SK-N-MC (cell line): ENCODE measurements around the gene CHST10.

ENCODE experiments used
- DNase-seq: peaks from one replicate; pipeline ENCODE4 v3.0.0-alpha.2; 2011; ENCODE audit warnings: low read depth, low spot score
- H3K27ac ChIP-seq: fragments of 200-600 bp; sonication (generic); 2 replicates; pipeline ENCODE4 v1.5.1; 2016; ENCODE audit warnings: mixed run types
- H3K36me3 ChIP-seq: fragments of 200-600 bp; sonication (generic); 2 replicates; pipeline ENCODE4 v1.6.1; 2017; ENCODE audit warnings: antibody characterized with exemption, low read length, mixed read lengths; ENCODE audit not compliant: insufficient read depth
- H3K4me3 ChIP-seq: fragments of 200-600 bp; sonication (generic); 2 replicates; pipeline ENCODE4 v1.5.1; 2016
- H3K9ac ChIP-seq: fragments of 200-600 bp; sonication (generic); 2 replicates; pipeline ENCODE4 v1.8.0; 2017; ENCODE audit warnings: mixed run types, mixed read lengths; ENCODE audit not compliant: insufficient read length
- H3K9me3 ChIP-seq: fragments of 200-600 bp; sonication (generic); 2 replicates; pipeline ENCODE4 v1.6.1; 2017; ENCODE audit warnings: low read depth, mild to moderate bottlenecking, antibody characterized with exemption, low read length, moderate library complexity, mixed read lengths
- EZH2 ChIP-seq: fragments of 200-600 bp; sonication (generic); IDR thresholded peaks from one replicate; pipeline ENCODE4 v1.6.1; 2017; ENCODE audit warnings: antibody characterized with exemption
- FOXP2 ChIP-seq: optimal IDR thresholded peaks from 2 replicates; pipeline ENCODE3; 2011; ENCODE audit warnings: mild to moderate bottlenecking, moderate library complexity; ENCODE audit not compliant: insufficient read depth; ENCODE audit errors: extremely low read length, control extremely low read depth
- POLR2AphosphoS5 ChIP-seq: IDR thresholded peaks from 2 replicates; pipeline ENCODE4 v1.6.1; 2012; ENCODE audit warnings: mild to moderate bottlenecking, low read depth, low read length, borderline replicate concordance

CHST10 gene

GRCh38 chr2:100409975-100410647, 7.4 kb downstream of the CHST10 start:
- H3K36me3 ChIP-seq: no peaks in the 10 kb centered on the region; the same call in 1 of the 2 replicates
- TF ChIP-seq EZH2: no peak
- no peak for TF ChIP-seq POLR2AphosphoS5
- TF ChIP-seq FOXP2: no peak

GRCh38 chr2:100409461-100409860, 8.0 kb downstream of the CHST10 start:
- TF ChIP-seq EZH2: no peak
- TF ChIP-seq POLR2AphosphoS5: no peak
- no peak for TF ChIP-seq FOXP2
- no peak for DNase-seq
- Histone ChIP-seq H3K9me3 (no peaks in the 10 kb centered on the region), H3K36me3 (no peaks in the 10 kb centered on the region; the same call in 1 of the 2 replicates), H3K4me3 (no peak overlapping the region), H3K9ac (no peak overlapping the region), H3K27ac (no peak overlapping the region)

More at GRCh38 chr2:100409975-100410647, 7.4 kb downstream of the CHST10 start:
- no peak for DNase-seq
- Histone ChIP-seq H3K4me3 (no peak overlapping the region), H3K9ac (no peak overlapping the region), H3K27ac (no peak overlapping the region), H3K9me3 (no peaks in the 10 kb centered on the region)

DNA sequence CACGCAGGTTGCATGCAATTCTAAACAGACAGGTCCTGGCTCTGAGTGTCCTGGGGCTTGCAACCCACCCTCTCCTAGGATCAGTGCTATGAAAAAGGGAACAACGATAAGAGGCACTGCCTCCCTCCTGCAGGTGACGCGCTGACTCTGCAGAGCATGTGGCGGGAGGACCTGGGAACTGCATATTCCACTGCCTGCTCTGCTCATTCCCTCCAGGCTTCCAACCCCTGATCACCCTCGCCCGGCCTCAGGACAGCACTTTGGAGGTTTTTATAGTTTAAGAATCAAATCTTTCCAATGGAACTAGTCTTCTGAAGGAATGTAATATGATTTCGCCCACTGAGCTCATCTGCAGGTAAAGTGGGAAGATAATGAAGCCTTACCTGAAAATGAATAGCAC, 8.5 kb downstream of the CHST10 start:
- H3K9me3 ChIP-seq: no peaks in the 10 kb centered on the region
- no peak overlapping the region for H3K4me3 ChIP-seq
- H3K36me3 ChIP-seq: no peaks in the 10 kb centered on the region; the same call in 1 of the 2 replicates
- no peak for DNase-seq
- no peak overlapping the region for H3K27ac ChIP-seq
- TF ChIP-seq EZH2 (no peak), POLR2AphosphoS5 (no peak), FOXP2 (no peak)
- H3K9ac ChIP-seq: no peak overlapping the region

GRCh38 chr2:100408104-100408503, 9.4 kb downstream of the CHST10 start:
- DNase-seq: no peak
- Histone ChIP-seq H3K9me3 (no peaks in the 10 kb centered on the region), H3K9ac (no peak overlapping the region), H3K4me3 (no peak overlapping the region), H3K27ac (no peak overlapping the region), H3K36me3 (no peaks in the 10 kb centered on the region; the same call in 1 of the 2 replicates)
- no peak for TF ChIP-seq FOXP2
- TF ChIP-seq EZH2: no peak
- no peak for TF ChIP-seq POLR2AphosphoS5

DNA sequence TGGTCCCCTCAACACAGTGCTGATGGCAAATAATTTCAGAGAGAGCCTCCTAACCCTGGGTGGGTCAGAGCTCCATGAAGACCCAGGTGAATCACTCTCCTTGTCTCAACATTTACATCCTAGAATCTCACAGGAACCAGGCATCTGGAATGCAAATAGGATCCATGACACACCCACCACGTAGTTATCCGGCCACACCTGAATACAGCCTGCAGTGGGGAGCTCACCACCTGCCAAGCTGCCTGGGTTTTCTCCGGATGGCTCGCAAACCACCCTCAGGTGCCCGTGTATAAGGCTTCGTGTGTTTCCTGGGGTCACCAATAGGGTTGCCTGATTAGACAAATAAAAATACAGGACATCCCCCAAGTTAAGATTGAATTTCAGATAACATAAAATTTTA, 9.9 kb downstream of the CHST10 start:
- TF ChIP-seq EZH2 (no peak), POLR2AphosphoS5 (no peak), FOXP2 (no peak)
- no peaks in the 10 kb centered on the region for H3K9me3 ChIP-seq
- H3K36me3 ChIP-seq: no peaks in the 10 kb centered on the region; the same call in 1 of the 2 replicates
- H3K27ac ChIP-seq: no peak overlapping the region
- DNase-seq: no peak
- H3K9ac ChIP-seq: no peak overlapping the region
- H3K4me3 ChIP-seq: no peak overlapping the region

- H3K27ac ChIP-seq: no peak overlapping the region
- no peak for DNase-seq
- H3K9ac ChIP-seq: no peak overlapping the region
- TF ChIP-seq FOXP2: no peak
- TF ChIP-seq EZH2: no peak
- TF ChIP-seq POLR2AphosphoS5: no peak
- H3K9me3 ChIP-seq: no peaks in the 10 kb centered on the region
- H3K4me3 ChIP-seq: no peak overlapping the region
- no peaks in the 10 kb centered on the region; the same call in 1 of the 2 replicates for H3K36me3 ChIP-seq
These were observed 10.4 kb downstream of the CHST10 start for GRCh38 chr2:100407073-100407472.

DNA sequence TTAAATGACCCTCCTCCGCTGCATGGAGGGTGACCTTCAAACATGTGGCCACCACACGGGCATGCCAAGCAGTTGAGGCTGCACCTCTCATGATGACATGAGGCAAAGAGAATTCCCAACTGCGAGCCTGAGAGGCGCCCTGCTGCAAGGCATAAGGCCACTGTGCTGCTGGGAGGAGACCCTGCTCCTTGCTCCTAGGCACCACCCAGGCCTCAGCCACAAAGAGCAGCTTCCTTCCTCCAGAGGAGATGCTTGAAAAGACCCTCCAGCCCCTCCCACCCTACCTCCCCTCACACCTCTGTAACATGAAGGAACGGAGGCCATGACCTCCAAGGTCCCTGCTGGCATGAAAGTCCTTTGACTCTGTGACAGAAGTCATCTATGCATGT, 11.4 kb downstream of the CHST10 start:
- no peak overlapping the region for H3K4me3 ChIP-seq
- TF ChIP-seq POLR2AphosphoS5 (no peak), FOXP2 (no peak), EZH2 (no peak)
- H3K36me3 ChIP-seq: no peaks in the 10 kb centered on the region; the same call in 1 of the 2 replicates
- no peak overlapping the region for H3K9ac ChIP-seq
- no peaks in the 10 kb centered on the region for H3K9me3 ChIP-seq
- H3K27ac ChIP-seq: no peak overlapping the region
- no peak for DNase-seq

DNA sequence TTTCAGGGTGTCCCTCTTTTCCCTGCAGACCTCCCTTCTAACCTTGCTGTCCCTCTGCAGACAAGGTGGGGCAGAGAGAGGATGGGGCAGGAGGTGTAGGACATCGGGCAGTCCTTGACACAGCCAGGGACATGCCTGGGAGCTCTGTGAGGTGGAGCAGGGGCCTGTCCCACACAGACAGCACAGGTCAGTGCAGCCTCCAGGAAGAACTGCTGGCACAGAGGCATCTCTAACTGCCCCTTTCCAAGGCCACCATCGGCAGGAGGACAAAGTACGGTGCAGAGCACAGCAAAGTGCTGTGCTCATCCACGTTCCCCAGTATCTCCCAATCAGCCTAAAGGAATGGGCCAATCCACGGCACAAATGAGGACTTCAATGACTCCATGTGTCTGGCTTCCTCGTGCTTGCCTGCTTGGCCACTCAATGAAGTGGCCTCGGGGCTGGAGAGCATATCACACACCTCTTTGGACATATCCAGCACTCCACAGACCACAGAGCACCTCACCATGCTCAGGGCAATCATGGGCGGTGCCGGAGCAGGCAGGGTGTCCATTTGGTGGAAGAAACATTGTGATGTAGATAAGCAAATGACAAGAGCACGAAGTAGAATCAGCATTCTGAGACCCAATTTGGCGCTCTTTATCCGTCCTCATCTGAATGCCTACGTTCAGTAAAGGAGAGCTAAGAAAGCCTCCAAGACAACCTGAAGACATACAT, 11.9 kb downstream of the CHST10 start:
- H3K36me3 ChIP-seq: no peaks in the 10 kb centered on the region; the same call in 1 of the 2 replicates
- no peak for DNase-seq
- H3K27ac ChIP-seq: no peak overlapping the region
- no peaks in the 10 kb centered on the region for H3K9me3 ChIP-seq
- no peak overlapping the region for H3K9ac ChIP-seq
- no peak overlapping the region for H3K4me3 ChIP-seq
- no peak for TF ChIP-seq EZH2
- TF ChIP-seq POLR2AphosphoS5: no peak
- TF ChIP-seq FOXP2: no peak

- no peak for TF ChIP-seq EZH2
- TF ChIP-seq FOXP2: no peak
- no peak for TF ChIP-seq POLR2AphosphoS5
- no peaks in the 10 kb centered on the region; the same call in 1 of the 2 replicates for H3K36me3 ChIP-seq
- no peak overlapping the region for H3K4me3 ChIP-seq
- H3K9me3 ChIP-seq: no peaks in the 10 kb centered on the region
- DNase-seq: no peak
- no peak overlapping the region for H3K27ac ChIP-seq
- H3K9ac ChIP-seq: no peak overlapping the region
These were observed 13.1 kb downstream of the CHST10 start for GRCh38 chr2:100404411-100404810.
